Gastrocnemius medialis (tissue), 4 donors: Measurements from ENCODE around the gene RAMP2.

Source experiments
- POLR2A ChIP-seq, 2 donors: fragments of 450-650 bp; IDR thresholded peaks; one replicate each; pipeline ENCODE4 v1.6.1; 2017; ENCODE audit warnings: antibody characterized with exemption in 2 of 2, mild to moderate bottlenecking in 2 of 2, moderate library complexity in 2 of 2
- TF ChIP-seq, protein P1 (sequence below), 5 experiments: fragments of 450-650 bp in 3 of 5; fragments of 200-600 bp in 2 of 5; sonication (generic) in 2 of 5; IDR thresholded peaks in 4 of 5; conservative IDR thresholded peaks in 1 of 5; 1 replicate in 4 of 5; 2 replicates in 1 of 5; pipeline ENCODE4 v1.5.1; 2016 to 2019; ENCODE audit warnings: antibody characterized with exemption in 5 of 5, mild to moderate bottlenecking in 3 of 5, moderate library complexity in 3 of 5

DNA sequence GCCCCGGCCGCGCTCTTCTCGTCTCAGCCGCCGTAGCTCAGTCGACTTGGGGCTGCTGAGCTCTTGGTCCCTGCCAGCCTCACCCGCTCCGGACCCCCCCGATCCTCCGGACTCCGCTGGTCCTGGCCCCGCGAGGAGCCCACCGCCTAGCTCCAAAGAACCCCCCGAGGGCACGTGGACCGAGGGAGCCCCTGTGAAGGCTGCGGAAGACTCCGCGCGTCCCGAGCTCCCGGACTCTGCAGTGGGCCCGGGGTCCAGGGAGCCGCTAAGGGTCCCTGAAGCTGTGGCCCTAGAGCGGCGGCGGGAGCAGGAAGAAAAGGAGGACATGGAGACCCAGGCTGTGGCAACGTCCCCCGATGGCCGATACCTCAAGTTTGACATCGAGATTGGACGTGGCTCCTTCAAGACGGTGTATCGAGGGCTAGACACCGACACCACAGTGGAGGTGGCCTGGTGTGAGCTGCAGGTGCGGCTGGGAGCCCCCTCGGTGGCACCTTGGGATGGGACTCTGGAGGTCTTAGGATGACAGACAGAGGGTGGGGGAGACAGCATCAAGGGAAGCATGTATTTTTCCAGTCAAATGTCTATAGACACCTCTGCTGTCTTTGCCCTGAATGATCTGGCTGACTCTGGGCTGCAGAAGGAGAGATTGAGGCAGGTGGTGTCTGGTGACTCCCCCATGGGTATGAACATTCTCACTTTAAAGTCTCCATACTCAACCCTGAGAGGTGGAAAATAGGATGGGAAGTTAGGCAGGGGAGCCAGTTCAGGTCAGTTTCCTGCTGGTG lies 20.0 kb downstream of the RAMP2 start:
- TF ChIP-seq, protein P1, sequence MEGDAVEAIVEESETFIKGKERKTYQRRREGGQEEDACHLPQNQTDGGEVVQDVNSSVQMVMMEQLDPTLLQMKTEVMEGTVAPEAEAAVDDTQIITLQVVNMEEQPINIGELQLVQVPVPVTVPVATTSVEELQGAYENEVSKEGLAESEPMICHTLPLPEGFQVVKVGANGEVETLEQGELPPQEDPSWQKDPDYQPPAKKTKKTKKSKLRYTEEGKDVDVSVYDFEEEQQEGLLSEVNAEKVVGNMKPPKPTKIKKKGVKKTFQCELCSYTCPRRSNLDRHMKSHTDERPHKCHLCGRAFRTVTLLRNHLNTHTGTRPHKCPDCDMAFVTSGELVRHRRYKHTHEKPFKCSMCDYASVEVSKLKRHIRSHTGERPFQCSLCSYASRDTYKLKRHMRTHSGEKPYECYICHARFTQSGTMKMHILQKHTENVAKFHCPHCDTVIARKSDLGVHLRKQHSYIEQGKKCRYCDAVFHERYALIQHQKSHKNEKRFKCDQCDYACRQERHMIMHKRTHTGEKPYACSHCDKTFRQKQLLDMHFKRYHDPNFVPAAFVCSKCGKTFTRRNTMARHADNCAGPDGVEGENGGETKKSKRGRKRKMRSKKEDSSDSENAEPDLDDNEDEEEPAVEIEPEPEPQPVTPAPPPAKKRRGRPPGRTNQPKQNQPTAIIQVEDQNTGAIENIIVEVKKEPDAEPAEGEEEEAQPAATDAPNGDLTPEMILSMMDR (IDR thresholded peaks at IDR 0.05 in 4 of 5, conservative IDR thresholded peaks at IDR 0.05 in 1 of 5) = no peak
- TF ChIP-seq POLR2A (IDR thresholded peaks at IDR 0.05) = no peak
